HCT116 (cell line): ENCODE data around the gene GALNT11. TPM values are rescaled to one million over a fixed set of nuclear protein-coding genes. Genes with fewer than 3 reads are reported as not detected.

Source experiments
- ATAC-seq: fragments of 200-7000 bp; cut with Tn5 transposase; 2 replicates; pipeline ENCODE4 v1.9.1; 2020; ENCODE audit warnings: mild to moderate bottlenecking, moderate library complexity
- BruUV-seq: library from RNA; stranded (reverse); fragments of 400-500 nt; replicated peaks from 2 replicates; lab custom pipeline; 2021; lab: Mats Ljungman, UMichigan
- CTCF ChIA-PET: fragments of 300-600 bp; sonication (Branson Sonifier 250); formaldehyde crosslinking; loops from one replicate; lab custom pipeline; 2021; ENCODE audit warnings: antibody characterized with exemption; lab: Charles Lee
- POLR2A ChIA-PET: fragments of 300-600, 350-600 bp; sonication (Branson Sonifier 250); formaldehyde crosslinking; loops from one replicate; lab custom pipeline; 2021; ENCODE audit warnings: antibody characterized with exemption; lab: Charles Lee
- RAD21 ChIA-PET, 2 experiments: fragments of 300-600 bp; sonication (Branson Sonifier 250); formaldehyde crosslinking; loops; one replicate each; lab custom pipeline; 2023; ENCODE audit warnings: low total read pairs in 2 of 2; ENCODE audit not compliant: uncharacterized antibody in 2 of 2, unreplicated experiment in 2 of 2, low non-redundant PET in 1 of 2; lab: Charles Lee
- DNase-seq: peaks from one replicate; pipeline ENCODE4 v3.0.0-alpha.2; 2010; ENCODE audit warnings: low read depth, low spot score
- H2AFZ ChIP-seq: fragments of 200-600 bp; shearing (Covaris generic), sonication (generic); 2 replicates; pipeline ENCODE4 v1.6.1; 2017; ENCODE audit warnings: low read depth, mixed run types, mixed read lengths, antibody characterized with exemption, low read length; ENCODE audit not compliant: poor library complexity, severe bottlenecking
- H3K27ac ChIP-seq: 2 replicates; pipeline ENCODE4 v1.5.1; 2012; ENCODE audit warnings: low read depth, low read length
- H3K27me3 ChIP-seq: fragments of 200-600 bp; sonication (generic); 2 replicates; pipeline ENCODE4 v1.6.1; 2016; ENCODE audit warnings: mixed run types, low read length, mixed read lengths; ENCODE audit not compliant: insufficient read depth
- H3K36me3 ChIP-seq, 2 experiments: fragments of 200-500 bp in 1 of 2; fragments of 200-600 bp in 1 of 2; sonication (Bioruptor generic) in 1 of 2; sonication (generic) in 1 of 2; 2 replicates each; pipeline versions ENCODE4 v1.5.1 to v1.6.1; 2014 to 2016; ENCODE audit warnings: low read length in 2 of 2, inconsistent platforms in 1 of 2, mixed read lengths in 1 of 2, mixed run types in 1 of 2; ENCODE audit not compliant: insufficient read depth in 2 of 2, control insufficient read depth in 1 of 2
- H3K4me1 ChIP-seq, 2 experiments: fragments of 200-600 bp in 1 of 2; sonication (generic) in 1 of 2; 2 replicates each; pipeline versions ENCODE4 v1.5.1 to v1.6.1; 2012 to 2017; ENCODE audit warnings: low read length in 2 of 2, inconsistent platforms in 1 of 2, mild to moderate bottlenecking in 1 of 2, mixed read lengths in 1 of 2, mixed run types in 1 of 2, moderate library complexity in 1 of 2; ENCODE audit not compliant: insufficient read depth in 2 of 2, control insufficient read depth in 1 of 2
- H3K4me2 ChIP-seq: fragments of 200-600 bp; sonication (generic); 2 replicates; pipeline ENCODE4 v1.6.1; 2017; ENCODE audit warnings: mixed run types, low read length, mixed read lengths
- H3K4me3 ChIP-seq, 2 experiments: fragments of 200-600 bp in 1 of 2; sonication (generic) in 1 of 2; replicated peaks in 1 of 2; 2 replicates each; pipeline ENCODE4 v1.5.1; 2011 to 2016; ENCODE audit warnings: low read length in 2 of 2, control low read depth in 1 of 2, low read depth in 1 of 2, mild to moderate bottlenecking in 1 of 2, mixed read lengths in 1 of 2, mixed run types in 1 of 2
- H3K79me2 ChIP-seq: fragments of 200-600 bp; sonication (generic); 2 replicates; pipeline ENCODE4 v1.6.1; 2017; ENCODE audit warnings: mild to moderate bottlenecking, mixed run types, low read length, moderate library complexity, mixed read lengths; ENCODE audit not compliant: insufficient read depth
- H3K9ac ChIP-seq: fragments of 200-600 bp; sonication (generic); 2 replicates; pipeline ENCODE4 v1.6.1; 2016; ENCODE audit warnings: low read length, mixed read lengths
- H3K9me2 ChIP-seq: fragments of 200-600 bp; sonication (generic), shearing (Covaris generic); 2 replicates; pipeline ENCODE4 v1.6.1; 2017; ENCODE audit warnings: mixed run types, mild to moderate bottlenecking, moderate library complexity; ENCODE audit not compliant: insufficient read depth
- H3K9me3 ChIP-seq, 2 experiments: fragments of 200-500 bp in 1 of 2; fragments of 200-600 bp in 1 of 2; sonication (Bioruptor generic) in 1 of 2; sonication (generic) in 1 of 2; 2 replicates each; pipeline ENCODE4 v1.6.1; 2014 to 2017; ENCODE audit warnings: low read length in 2 of 2, mixed read lengths in 2 of 2, inconsistent platforms in 1 of 2, low read depth in 1 of 2, mild to moderate bottlenecking in 1 of 2, mixed run types in 1 of 2, moderate library complexity in 1 of 2; ENCODE audit not compliant: control insufficient read depth in 1 of 2, insufficient read depth in 1 of 2
- H4K20me1 ChIP-seq: fragments of 200-600 bp; sonication (generic), shearing (Covaris generic); 2 replicates; pipeline ENCODE4 v1.6.1; 2017; ENCODE audit warnings: mixed run types, mild to moderate bottlenecking, moderate library complexity; ENCODE audit not compliant: insufficient read depth
- CBX3 ChIP-seq: IDR thresholded peaks from 2 replicates; pipeline ENCODE4 v1.6.1; 2012; ENCODE audit warnings: low read depth
- FOSL1 ChIP-seq: IDR thresholded peaks from 2 replicates; pipeline ENCODE4 v1.6.1; 2012; ENCODE audit warnings: low read depth
- intact Hi-C: fragments of 100-400 bp; cut with micrococcal nuclease; formaldehyde crosslinking; loops from 2 replicates; pipeline ENCODE4 v1.10.0; 2022
- total RNA-seq: library from RNA; stranded (reverse); gene quantifications from one replicate; pipeline ENCODE4 v1.2.1, GENCODE V29; 2021; ENCODE audit not compliant: unreplicated experiment
- TF ChIP-seq, protein P1 (sequence below): IDR thresholded peaks from 2 replicates; pipeline ENCODE4 v1.6.1; 2012
- TF ChIP-seq, protein P2 (sequence below): IDR thresholded peaks from 2 replicates; pipeline ENCODE4 v1.6.1; 2012

Gene GALNT11
- total RNA-seq, 1 experiment from 2014 or later, result 28.9 TPM

DNA sequence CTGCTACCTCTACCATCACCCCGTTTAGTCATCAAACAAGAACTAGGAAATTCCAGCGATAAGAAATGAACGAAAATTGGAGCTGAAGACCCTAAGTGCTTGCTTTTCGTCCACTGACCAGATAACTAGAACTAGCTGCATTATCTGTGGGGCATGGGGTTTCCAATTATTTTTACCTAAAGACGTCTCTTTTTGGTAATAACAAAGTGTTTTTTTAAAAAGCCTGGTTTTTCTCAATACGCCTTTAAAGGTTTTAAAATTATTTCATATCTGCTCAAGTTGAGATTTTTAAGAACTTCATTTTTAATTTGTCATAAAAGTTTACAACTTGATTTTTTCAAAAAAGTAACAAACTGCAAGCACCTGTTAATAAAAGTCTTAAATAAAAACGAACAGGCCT is 104.2 kb downstream of the GALNT11 start:
- Histone ChIP-seq H3K4me2 (no peak overlapping the region), H3K9ac (no peak overlapping the region), H2AFZ (no peak overlapping the region), H3K79me2 (no peaks in the 10 kb centered on the region), H3K36me3 (peaks cover 2 to 4% of the 10 kb centered on the region in 2 experiments; a peak in 1 of 4 replicates), H3K27me3 (no peaks in the 10 kb centered on the region), H3K4me3 (no peak overlapping the region), H3K9me2 (no peaks in the 10 kb centered on the region), H3K4me1 (no peaks in the 10 kb centered on the region), H3K27ac (no peak overlapping the region), H4K20me1 (no peaks in the 10 kb centered on the region), H3K9me3 (no peaks in the 10 kb centered on the region)
- ATAC-seq (no peak), DNase-seq (no peak)
- POLR2A ChIA-PET, result no interaction called here
- no TSS peak for BruUV-seq
- intact Hi-C loops, result no loop called here
- TF ChIP-seq CBX3, result no peak
- RAD21 ChIA-PET, result no interaction called here
- CTCF ChIA-PET, result no interaction called here

DNA sequence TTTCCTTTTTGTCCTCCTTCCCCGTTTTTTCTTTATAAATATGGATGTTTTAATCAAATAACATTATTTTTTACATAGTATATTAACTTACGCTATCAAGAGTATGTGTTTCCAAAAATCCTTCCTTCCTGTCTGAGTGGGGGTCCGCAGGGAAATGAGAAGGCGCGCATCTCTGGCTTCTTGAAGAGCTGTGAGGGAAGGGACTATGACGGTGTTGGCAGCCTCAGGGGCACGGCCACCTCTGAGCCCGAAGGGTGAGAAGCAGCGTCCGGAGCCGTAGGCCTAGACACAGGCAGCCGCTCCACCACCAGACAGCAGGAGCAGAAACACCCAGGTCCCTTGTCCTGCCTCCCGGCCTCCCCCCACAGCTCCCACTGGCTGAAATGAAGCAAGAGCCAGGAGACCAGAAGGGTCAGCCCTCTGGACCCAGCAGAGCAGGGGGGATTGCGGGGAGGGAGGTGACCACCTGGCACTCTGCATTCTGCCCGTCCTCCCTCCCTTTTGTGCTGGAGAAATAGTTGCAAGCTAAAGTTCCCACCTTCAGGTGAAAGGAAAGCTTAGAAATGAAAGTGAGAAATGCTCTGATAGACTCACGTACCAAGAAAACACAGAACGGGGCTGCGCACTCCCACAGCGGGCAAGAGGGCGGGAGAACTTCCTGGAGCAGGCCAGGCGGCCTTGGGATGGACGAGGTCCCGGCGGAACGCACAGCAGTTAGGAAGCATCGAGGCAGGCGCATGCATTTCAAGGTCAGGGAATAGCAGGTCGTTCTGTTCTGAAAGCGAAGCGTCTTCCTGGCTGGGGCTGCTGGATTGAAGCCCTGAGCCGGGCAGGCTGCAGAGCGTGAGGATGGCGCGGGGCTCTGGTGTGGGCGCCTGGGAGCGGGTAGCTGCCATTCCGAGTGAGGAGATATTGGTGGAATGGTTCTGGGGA is 105.5 kb downstream of the GALNT11 start:
- Histone ChIP-seq H3K27ac (no peak overlapping the region), H3K79me2 (no peaks in the 10 kb centered on the region), H3K9me3 (no peaks in the 10 kb centered on the region), H3K4me3 (no peak overlapping the region), H4K20me1 (no peaks in the 10 kb centered on the region), H3K36me3 (peaks cover 0 to 4% of the 10 kb centered on the region in 2 experiments; a peak in 1 of 4 replicates), H3K4me2 (no peak overlapping the region), H3K4me1 (no peaks in the 10 kb centered on the region), H2AFZ (no peak overlapping the region), H3K27me3 (no peaks in the 10 kb centered on the region), H3K9ac (no peak overlapping the region), H3K9me2 (no peaks in the 10 kb centered on the region)
- intact Hi-C loops, result no loop called here
- no peak for DNase-seq
- CTCF ChIA-PET, result no interaction called here
- TF ChIP-seq, protein P1, sequence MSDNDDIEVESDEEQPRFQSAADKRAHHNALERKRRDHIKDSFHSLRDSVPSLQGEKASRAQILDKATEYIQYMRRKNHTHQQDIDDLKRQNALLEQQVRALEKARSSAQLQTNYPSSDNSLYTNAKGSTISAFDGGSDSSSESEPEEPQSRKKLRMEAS, result no peak
- no peak for TF ChIP-seq FOSL1
- TF ChIP-seq, protein P2, sequence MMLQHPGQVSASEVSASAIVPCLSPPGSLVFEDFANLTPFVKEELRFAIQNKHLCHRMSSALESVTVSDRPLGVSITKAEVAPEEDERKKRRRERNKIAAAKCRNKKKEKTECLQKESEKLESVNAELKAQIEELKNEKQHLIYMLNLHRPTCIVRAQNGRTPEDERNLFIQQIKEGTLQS, result no peak
- no TSS peak for BruUV-seq
- POLR2A ChIA-PET, result interaction anchor here (0.5 kb wide), 1 partner anchor 535 kb away, joined by 3 read pairs; no protein-coding TSS in a partner anchor
- no peak for ATAC-seq
- RAD21 ChIA-PET, result no interaction called here
